Mucosa of rectum (tissue), 2 donors: Measurements from ENCODE around the gene CEP350.

ENCODE experiments used
- H3K27ac ChIP-seq, 2 donors: one replicate each; pipeline ENCODE4 v1.7.0; 2013; ENCODE audit warnings: inconsistent platforms in 2 of 2, low read depth in 2 of 2, low read length in 2 of 2
- H3K27me3 ChIP-seq, 2 donors: one replicate each; pipeline ENCODE4 v1.7.0; 2013; ENCODE audit warnings: low read length in 2 of 2; ENCODE audit not compliant: control insufficient read depth in 2 of 2, insufficient read depth in 2 of 2
- H3K36me3 ChIP-seq, 2 donors: one replicate each; pipeline ENCODE4 v1.7.0; 2013; ENCODE audit warnings: low read length in 2 of 2; ENCODE audit not compliant: control insufficient read depth in 2 of 2, insufficient read depth in 2 of 2
- H3K4me1 ChIP-seq, 2 donors: one replicate each; pipeline ENCODE4 v1.7.0; 2013; ENCODE audit warnings: low read length in 2 of 2, mild to moderate bottlenecking in 1 of 2; ENCODE audit not compliant: control insufficient read depth in 2 of 2, insufficient read depth in 2 of 2
- H3K4me3 ChIP-seq, 2 donors: one replicate each; pipeline ENCODE4 v1.7.0; 2013; ENCODE audit warnings: low read length in 2 of 2
- H3K9ac ChIP-seq, 2 donors: one replicate each; pipeline ENCODE4 v1.7.0; 2013; ENCODE audit warnings: low read length in 2 of 2, low read depth in 1 of 2, mild to moderate bottlenecking in 1 of 2
- H3K9me3 ChIP-seq, 2 donors: one replicate each; pipeline ENCODE4 v1.7.0; 2013; ENCODE audit warnings: low read length in 2 of 2; ENCODE audit not compliant: control insufficient read depth in 2 of 2
- donor health status: healthy.
- donor health status: Normal muscosa, but diverticular disease.

CEP350 gene

GRCh38 chr1:180083164-180083563 lies 128.6 kb downstream of the CEP350 start:
- peaks cover 29% of the 10 kb centered on the region in 2 donors for H3K36me3 ChIP-seq
- H3K9ac ChIP-seq: no peak overlapping the region
- no peak overlapping the region for H3K4me3 ChIP-seq

DNA sequence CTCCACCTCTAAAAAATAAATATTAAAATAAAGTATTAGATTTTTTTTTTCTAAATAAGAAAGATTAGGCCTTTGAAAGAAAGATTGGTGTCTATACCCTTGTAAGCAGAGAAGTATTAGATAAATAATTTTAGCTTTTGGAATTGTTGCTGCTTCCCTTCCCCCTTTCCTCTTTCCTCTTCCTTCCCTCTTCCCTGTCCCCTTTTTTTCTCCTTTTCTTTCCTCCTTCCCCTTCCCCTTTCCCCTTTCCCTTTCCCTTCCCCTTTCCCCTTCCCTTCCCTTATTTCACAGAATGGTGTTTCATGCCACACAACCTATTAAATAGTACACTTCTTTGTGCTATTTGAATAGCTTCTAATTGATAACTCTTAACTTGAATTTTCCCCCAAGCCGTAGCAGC lies 130.3 kb downstream of the CEP350 start:
- no peak overlapping the region for H3K4me3 ChIP-seq
- no peaks in the 10 kb centered on the region for H3K9me3 ChIP-seq
- H3K27me3 ChIP-seq: no peaks in the 10 kb centered on the region
- H3K4me1 ChIP-seq: no peaks in the 10 kb centered on the region
- H3K27ac ChIP-seq: no peak overlapping the region
- no peak overlapping the region for H3K9ac ChIP-seq
- peaks cover 22 to 29% of the 10 kb centered on the region in 2 donors for H3K36me3 ChIP-seq

More at GRCh38 chr1:180083164-180083563, 128.6 kb downstream of the CEP350 start:
- no peaks in the 10 kb centered on the region for H3K4me1 ChIP-seq
- H3K27me3 ChIP-seq: no peaks in the 10 kb centered on the region
- H3K27ac ChIP-seq: no peak overlapping the region
- H3K9me3 ChIP-seq: no peaks in the 10 kb centered on the region

DNA sequence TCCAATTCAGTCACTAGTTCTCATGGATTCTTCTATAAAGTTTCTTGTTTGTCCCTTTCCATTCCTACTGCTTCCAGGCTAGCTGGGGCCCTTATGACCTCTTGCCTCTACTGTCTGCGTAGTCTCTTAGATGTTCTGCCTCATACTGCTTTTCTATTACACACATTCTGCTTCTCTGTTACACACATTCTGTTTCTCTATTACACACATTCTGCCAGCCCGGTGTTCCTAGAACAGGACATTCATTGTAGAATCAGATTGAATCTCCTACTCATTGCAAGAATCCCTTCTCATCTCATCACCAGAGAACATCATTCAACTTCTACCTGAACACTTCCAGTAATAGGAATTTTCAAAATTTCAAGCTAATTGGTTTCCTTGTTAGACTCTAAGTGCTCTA lies 130.7 kb downstream of the CEP350 start:
- H3K27ac ChIP-seq: no peak overlapping the region
- no peak overlapping the region for H3K9ac ChIP-seq
- H3K9me3 ChIP-seq: no peaks in the 10 kb centered on the region
- peaks cover 22 to 29% of the 10 kb centered on the region in 2 donors for H3K36me3 ChIP-seq
- no peaks in the 10 kb centered on the region for H3K27me3 ChIP-seq
- no peaks in the 10 kb centered on the region for H3K4me1 ChIP-seq
- H3K4me3 ChIP-seq: no peak overlapping the region

DNA sequence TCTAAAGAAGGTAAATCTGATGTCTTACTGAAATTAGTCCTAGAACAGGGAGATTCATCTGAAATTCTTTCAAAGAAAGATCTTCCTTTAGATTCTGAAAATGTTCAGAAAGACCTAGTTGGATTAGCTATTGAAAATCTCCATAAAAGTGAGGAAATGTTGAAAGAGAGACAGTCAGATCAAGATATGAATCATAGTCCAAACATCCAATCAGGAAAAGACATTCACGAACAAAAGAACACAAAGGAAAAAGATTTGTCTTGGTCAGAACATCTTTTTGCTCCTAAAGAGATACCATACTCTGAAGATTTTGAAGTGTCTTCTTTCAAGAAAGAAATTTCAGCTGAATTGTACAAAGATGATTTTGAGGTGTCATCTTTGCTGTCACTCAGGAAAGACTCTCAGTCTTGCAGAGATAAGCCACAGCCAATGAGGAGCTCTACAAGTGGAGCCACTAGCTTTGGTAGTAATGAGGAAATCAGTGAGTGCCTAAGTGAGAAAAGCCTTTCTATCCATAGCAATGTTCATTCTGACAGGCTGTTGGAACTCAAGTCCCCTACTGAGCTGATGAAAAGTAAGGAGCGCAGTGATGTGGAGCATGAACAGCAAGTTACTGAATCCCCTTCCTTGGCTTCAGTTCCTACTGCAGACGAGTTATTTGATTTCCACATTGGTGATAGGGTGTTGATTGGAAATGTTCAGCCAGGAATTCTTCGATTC lies 138.5 kb downstream of the CEP350 start:
- peaks cover 48 to 54% of the 10 kb centered on the region in 2 donors for H3K36me3 ChIP-seq
- no peak overlapping the region for H3K4me3 ChIP-seq
- H3K4me1 ChIP-seq: no peaks in the 10 kb centered on the region
- no peaks in the 10 kb centered on the region for H3K9me3 ChIP-seq
- H3K27me3 ChIP-seq: no peaks in the 10 kb centered on the region
- no peak overlapping the region for H3K9ac ChIP-seq
- H3K27ac ChIP-seq: no peak overlapping the region

DNA sequence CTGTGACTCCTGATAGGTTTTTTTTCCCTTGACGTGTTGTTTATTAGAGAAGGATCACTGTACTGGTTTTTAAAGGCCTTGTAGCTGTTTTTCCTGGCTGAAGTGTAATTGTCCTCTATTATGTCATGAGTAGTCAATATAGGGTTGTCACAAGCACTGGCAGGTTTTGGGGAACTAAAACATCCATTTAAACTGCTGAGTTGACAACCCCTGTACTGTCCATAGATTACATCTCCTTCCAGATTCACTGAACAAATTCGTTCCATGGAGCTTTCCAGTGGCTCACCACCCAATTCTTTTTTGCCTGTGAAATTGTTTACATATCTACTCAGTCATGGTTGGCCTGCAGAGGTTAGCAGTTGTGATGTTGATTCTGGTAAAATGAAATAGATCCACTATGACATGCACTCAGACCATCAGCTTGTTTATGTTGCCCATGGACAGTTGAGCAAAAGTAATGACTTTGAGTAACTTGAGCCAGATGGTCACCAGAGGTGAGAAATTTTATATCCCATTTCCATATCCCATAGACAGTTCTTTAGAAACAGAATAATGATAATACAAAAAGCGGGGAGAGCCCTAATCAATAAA lies 140.2 kb downstream of the CEP350 start:
- H3K27me3 ChIP-seq: no peaks in the 10 kb centered on the region
- no peak overlapping the region for H3K9ac ChIP-seq
- no peaks in the 10 kb centered on the region for H3K4me1 ChIP-seq
- peaks cover 46 to 53% of the 10 kb centered on the region in 2 donors for H3K36me3 ChIP-seq
- H3K27ac ChIP-seq: no peak overlapping the region
- no peaks in the 10 kb centered on the region for H3K9me3 ChIP-seq
- no peak overlapping the region for H3K4me3 ChIP-seq

- peaks cover 47 to 57% of the 10 kb centered on the region in 2 donors for H3K36me3 ChIP-seq
- no peak overlapping the region for H3K9ac ChIP-seq
- H3K27ac ChIP-seq: no peak overlapping the region
- H3K9me3 ChIP-seq: no peaks in the 10 kb centered on the region
- no peak overlapping the region for H3K4me3 ChIP-seq
- H3K4me1 ChIP-seq: no peaks in the 10 kb centered on the region
- H3K27me3 ChIP-seq: no peaks in the 10 kb centered on the region
Observed at GRCh38 chr1:180096584-180097325, 142.1 kb downstream of the CEP350 start.

- Histone ChIP-seq H3K36me3 (peaks cover 48 to 57% of the 10 kb centered on the region in 2 donors), H3K9me3 (no peaks in the 10 kb centered on the region), H3K27ac (no peak overlapping the region), H3K4me1 (no peaks in the 10 kb centered on the region), H3K9ac (no peak overlapping the region), H3K4me3 (no peak overlapping the region), H3K27me3 (no peaks in the 10 kb centered on the region)
Observed at GRCh38 chr1:180097326-180097605, 142.7 kb downstream of the CEP350 start.

GRCh38 chr1:180101411-180101810 lies 146.8 kb downstream of the CEP350 start:
- no peak overlapping the region for H3K4me3 ChIP-seq
- H3K27ac ChIP-seq: no peak overlapping the region
- peaks cover 20 to 27% of the 10 kb centered on the region in 2 donors for H3K36me3 ChIP-seq
- H3K9ac ChIP-seq: no peak overlapping the region
- no peaks in the 10 kb centered on the region for H3K27me3 ChIP-seq
- no peaks in the 10 kb centered on the region for H3K9me3 ChIP-seq
- H3K4me1 ChIP-seq: no peaks in the 10 kb centered on the region

DNA sequence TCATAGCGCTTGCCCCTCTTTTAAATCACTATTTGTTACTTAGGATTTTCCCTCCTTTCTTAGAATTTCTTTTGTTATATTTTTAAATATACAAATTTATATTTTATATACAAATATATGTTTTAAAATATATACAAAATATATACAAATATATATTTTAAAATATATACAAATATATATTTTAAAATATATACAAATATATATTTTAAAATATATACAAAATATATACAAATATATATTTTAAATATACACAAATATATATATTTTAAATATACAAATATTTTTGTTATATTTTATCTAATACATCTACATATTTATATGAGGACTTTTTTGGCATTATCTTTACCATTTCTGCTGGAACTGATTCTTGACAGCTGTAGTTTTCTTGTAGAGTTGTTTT lies 149.2 kb downstream of the CEP350 start:
- Histone ChIP-seq H3K9me3 (no peaks in the 10 kb centered on the region), H3K9ac (no peak overlapping the region), H3K4me1 (no peaks in the 10 kb centered on the region), H3K27me3 (no peaks in the 10 kb centered on the region), H3K36me3 (peaks cover 17 to 24% of the 10 kb centered on the region in 2 donors), H3K4me3 (no peak overlapping the region), H3K27ac (no peak overlapping the region)

- H3K4me1 ChIP-seq: no peaks in the 10 kb centered on the region
- H3K9ac ChIP-seq: no peak overlapping the region
- no peaks in the 10 kb centered on the region for H3K27me3 ChIP-seq
- H3K36me3 ChIP-seq: peaks cover 28 to 29% of the 10 kb centered on the region in 2 donors
- H3K27ac ChIP-seq: no peak overlapping the region
- H3K9me3 ChIP-seq: no peaks in the 10 kb centered on the region
- no peak overlapping the region for H3K4me3 ChIP-seq
Observed at GRCh38 chr1:180112091-180112490, 157.5 kb downstream of the CEP350 start.
